ENCODE results near the gene YY1.

Gene YY1

GRCh38 chr14:100298551-100299237, 59.8 kb downstream of the YY1 start:
- POLR2A ChIA-PET, result no interaction called here
- Histone ChIP-seq H3K4me1 (ENCODE audit: control insufficient read depth, insufficient read depth, low read length) (no peaks in the 10 kb centered on the region), H3K36me3 (ENCODE audit: control insufficient read depth in 2 of 2, insufficient read depth in 1 of 2, low read length in 2 of 2) (peaks cover 0 to 6% of the 10 kb centered on the region in 2 experiments; a peak in 2 of 3 replicates), H3K27ac (ENCODE audit: extremely low read depth, low read depth, low read length) (no peak overlapping the region), H3K9me3 (ENCODE audit: control insufficient read depth, insufficient read depth, low read depth, low read length) (no peaks in the 10 kb centered on the region), H3K4me3 (ENCODE audit: low read depth, low read length) (no peak overlapping the region)
- no peak for TF ChIP-seq ZEB2 (tag by site-specific recombination; IDR thresholded peaks at IDR 0.05)
- no peak for TF ChIP-seq ZBTB7A (tag by site-specific recombination; IDR thresholded peaks at IDR 0.05; ENCODE audit: low read depth)
- TF ChIP-seq ZBTB6 (tag by site-specific recombination; IDR thresholded peaks at IDR 0.05), result no peak
- no peak for TF ChIP-seq ZNF560 (tag by site-specific recombination; IDR thresholded peaks at IDR 0.05; ENCODE audit: borderline replicate concordance)
- no peak for TF ChIP-seq ZNF341 (tag by site-specific recombination; IDR thresholded peaks at IDR 0.05; ENCODE audit: low read depth)
- no peak for TF ChIP-seq ZNF514 (tag by site-specific recombination; IDR thresholded peaks at IDR 0.05)
- no peak for TF ChIP-seq ZNF266 (tag by site-specific recombination; IDR thresholded peaks at IDR 0.05; ENCODE audit: low read depth)
- TF ChIP-seq ZNF140 (tag by site-specific recombination; IDR thresholded peaks at IDR 0.05), result no peak
- TF ChIP-seq ZNF747 (tag by site-specific recombination; IDR thresholded peaks at IDR 0.05), result no peak
- TF ChIP-seq KLF1 (tag by site-specific recombination; IDR thresholded peaks at IDR 0.05), result no peak
- no peak for TF ChIP-seq SETDB1 (IDR thresholded peaks at IDR 0.05; ENCODE audit: insufficient read length, low read length)
- no peak for TF ChIP-seq ZNF121 (tag by site-specific recombination; IDR thresholded peaks at IDR 0.05)
- TF ChIP-seq ZBTB44 (tag by site-specific recombination; IDR thresholded peaks at IDR 0.05), result no peak
- no peak for TF ChIP-seq ZNF433 (tag by site-specific recombination; IDR thresholded peaks at IDR 0.05; ENCODE audit: low read depth)
- TF ChIP-seq ZNF138 (tag by site-specific recombination; IDR thresholded peaks at IDR 0.05; ENCODE audit: borderline replicate concordance), result no peak
- no peak for TF ChIP-seq PRDM6 (tag by site-specific recombination; IDR thresholded peaks at IDR 0.05)
- no peak for TF ChIP-seq ZNF26 (tag by site-specific recombination; IDR thresholded peaks at IDR 0.05)
- no peak for TF ChIP-seq ZFP37 (tag by site-specific recombination; IDR thresholded peaks at IDR 0.05)
- no peak for TF ChIP-seq WT1 (tag by site-specific recombination; IDR thresholded peaks at IDR 0.05)
- CTCF ChIA-PET, result interaction anchor here (1.0 to 5.8 kb wide), 2 partner anchors 13 to 79 kb away, joined by 4 to 30 read pairs; no protein-coding TSS in a partner anchor

GRCh38 chr14:100299238-100299560, 60.3 kb downstream of the YY1 start:
- Histone ChIP-seq H3K4me1 (ENCODE audit: control insufficient read depth, insufficient read depth, low read length) (no peaks in the 10 kb centered on the region), H3K4me3 (ENCODE audit: low read depth, low read length) (no peak overlapping the region), H3K36me3 (ENCODE audit: control insufficient read depth in 2 of 2, insufficient read depth in 1 of 2, low read length in 2 of 2) (peaks cover 0 to 6% of the 10 kb centered on the region in 2 experiments; a peak in 2 of 3 replicates), H3K27ac (ENCODE audit: extremely low read depth, low read depth, low read length) (no peak overlapping the region), H3K9me3 (ENCODE audit: control insufficient read depth, insufficient read depth, low read depth, low read length) (no peaks in the 10 kb centered on the region)
- TF ChIP-seq ZNF544 (tag by site-specific recombination; IDR thresholded peaks at IDR 0.05) (no peak), KLF7 (tag by site-specific recombination; IDR thresholded peaks at IDR 0.05; ENCODE audit: borderline replicate concordance) (no peak), ZNF639 (tag by site-specific recombination; IDR thresholded peaks at IDR 0.05) (no peak), ZNF660 (tag by site-specific recombination; IDR thresholded peaks at IDR 0.05) (no peak), ZNF585B (tag by site-specific recombination; IDR thresholded peaks at IDR 0.05) (no peak), KLF8 (tag by site-specific recombination; IDR thresholded peaks at IDR 0.05) (no peak), ZFP37 (tag by site-specific recombination; IDR thresholded peaks at IDR 0.05) (no peak), ZNF626 (tag by site-specific recombination; IDR thresholded peaks at IDR 0.05) (no peak), ZBTB1 (tag by site-specific recombination; IDR thresholded peaks at IDR 0.05) (no peak), GLIS2 (tag by site-specific recombination; IDR thresholded peaks at IDR 0.05) (no peak), ZSCAN16 (tag by site-specific recombination; IDR thresholded peaks at IDR 0.05) (no peak)
- CTCF ChIA-PET, result interaction anchor here (5.8 kb wide), 1 partner anchor 14 kb away, joined by 30 read pairs; no protein-coding TSS in a partner anchor
- POLR2A ChIA-PET, result no interaction called here

Data from HEK293 (cell line).